ENCODE data around the gene GAS7. TPM values are rescaled to one million over a fixed set of nuclear protein-coding genes. Genes with fewer than 3 reads are reported as not detected.

Gene GAS7
- total and polyA plus RNA-seq, 9 of the 15 experiments (the other 6 are each of a cell fraction or from before 2014, with no cell fraction given) = 0.11 to 0.33 TPM; not detected in 7

GRCh38 chr17:10238661-10239060, 40.3 kb upstream of the GAS7 start (continued):
- no peak for TF ChIP-seq RREB1 (CRISPR knock-in tag; IDR thresholded peaks at IDR 0.05)
- no peak for TF ChIP-seq POLR2AphosphoS2 (IDR thresholded peaks at IDR 0.05; ENCODE audit: low read length)
- no peak for TF ChIP-seq ZSCAN29 (IDR thresholded peaks at IDR 0.05)
- no peak for TF ChIP-seq SREBF1 (IDR thresholded peaks at IDR 0.05; ENCODE audit: borderline replicate concordance, low read depth, low read length)

GRCh38 chr17:10234033-10234432, 35.6 kb upstream of the GAS7 start:
- no peak for DNase-seq (ENCODE audit: extremely low read depth in 1 of 4, low spot score in 3 of 4)
- no TSS peak for BruUV-seq (replicated peaks)
- no peak for FAIRE-seq
- H3K27me3 ChIP-seq (ENCODE audit: control insufficient read depth in 2 of 2, insufficient read depth in 2 of 2, low read length in 2 of 2) = no peaks in the 10 kb centered on the region
- 0% methylated on average over 2 of the region's 5 CpGs for WGBS (ENCODE audit: insufficient coverage, low coverage, missing lambda C conversion rate)
- H3K9me3 ChIP-seq (replicated peaks; ENCODE audit: control insufficient read depth, insufficient read depth, low read depth, low read length) = no peaks in the 10 kb centered on the region
- ATAC-seq = no peak
- no peaks in the 10 kb centered on the region for H3K79me2 ChIP-seq (ENCODE audit: control insufficient read depth, insufficient read depth, low read length)
- H4K20me1 ChIP-seq (replicated peaks; ENCODE audit: control insufficient read depth, insufficient read depth, low read length) = no peaks in the 10 kb centered on the region
- no peak overlapping the region for H2AFZ ChIP-seq (ENCODE audit: low read depth, low read length)
- no peaks in the 10 kb centered on the region for H3K4me1 ChIP-seq (replicated peaks in 1 of 2; ENCODE audit: control insufficient read depth in 2 of 2, insufficient read depth in 2 of 2, low read length in 2 of 2)
- no peak for TF ChIP-seq HNRNPK (IDR thresholded peaks at IDR 0.05; ENCODE audit: low read depth, low read length, poor library complexity, severe bottlenecking)
- no peak for TF ChIP-seq ZNF766 (CRISPR knock-in tag; conservative IDR thresholded peaks at IDR 0.05)
- TF ChIP-seq RBBP5 (IDR thresholded peaks at IDR 0.05; ENCODE audit: borderline replicate concordance, insufficient read depth, low read length, poor library complexity, severe bottlenecking) = no peak
- in situ Hi-C loops (cut with MboI) = no loop called here
- CTCF ChIA-PET (ENCODE audit: low intra/inter-chr PET ratio) = no interaction called here
- H3K9me1 ChIP-seq (ENCODE audit: control insufficient read depth, insufficient read depth, low read length) = no peaks in the 10 kb centered on the region
- H3K4me2 ChIP-seq (ENCODE audit: insufficient read depth, low read length) = no peak overlapping the region
- H3K9ac ChIP-seq (ENCODE audit: insufficient read depth in 1 of 2, low read depth in 2 of 2, low read length in 2 of 2) = no peak overlapping the region
- H3K36me3 ChIP-seq (ENCODE audit: control insufficient read depth, insufficient read depth, low read length) = no peaks in the 10 kb centered on the region
- POLR2A ChIA-PET = no interaction called here
- intact Hi-C loops (cut with micrococcal nuclease) = no loop called here
- H3K4me3 ChIP-seq = no peak overlapping the region
- H3K27ac ChIP-seq (ENCODE audit: extremely low read depth, low read depth, low read length) = no peak overlapping the region
